GM06990 (cell line): Measurements from ENCODE around the gene BSN.

ENCODE experiments used
- DNase-seq: peaks from one replicate; pipeline ENCODE4 v3.0.0-alpha.2; 2011; ENCODE audit not compliant: insufficient read length; ENCODE audit errors: extremely low read depth
- H3K27me3 ChIP-seq: replicated peaks from 2 replicates; pipeline ENCODE4 v1.6.0; 2011; ENCODE audit warnings: low read length; ENCODE audit not compliant: control insufficient read depth, insufficient read depth
- H3K36me3 ChIP-seq: 2 replicates; pipeline ENCODE4 v1.5.1; 2011; ENCODE audit warnings: low read length; ENCODE audit not compliant: control insufficient read depth, insufficient read depth
- H3K4me3 ChIP-seq: replicated peaks from 2 replicates; pipeline ENCODE4 v1.5.1; 2011; ENCODE audit warnings: low read depth, mild to moderate bottlenecking, control low read depth, low read length
- TF ChIP-seq, protein P1 (sequence below): IDR thresholded peaks from 2 replicates; pipeline ENCODE4 v1.5.1; 2011; ENCODE audit warnings: low read length, control low read depth, mild to moderate bottlenecking, inconsistent platforms; ENCODE audit not compliant: insufficient read depth, poor library complexity, severe bottlenecking

BSN gene

GRCh38 chr3:49512781-49513355, 41.4 kb upstream of the BSN start:
- no peaks in the 10 kb centered on the region for H3K27me3 ChIP-seq
- no peak for DNase-seq
- H3K4me3 ChIP-seq: no peak overlapping the region
- TF ChIP-seq, protein P1, sequence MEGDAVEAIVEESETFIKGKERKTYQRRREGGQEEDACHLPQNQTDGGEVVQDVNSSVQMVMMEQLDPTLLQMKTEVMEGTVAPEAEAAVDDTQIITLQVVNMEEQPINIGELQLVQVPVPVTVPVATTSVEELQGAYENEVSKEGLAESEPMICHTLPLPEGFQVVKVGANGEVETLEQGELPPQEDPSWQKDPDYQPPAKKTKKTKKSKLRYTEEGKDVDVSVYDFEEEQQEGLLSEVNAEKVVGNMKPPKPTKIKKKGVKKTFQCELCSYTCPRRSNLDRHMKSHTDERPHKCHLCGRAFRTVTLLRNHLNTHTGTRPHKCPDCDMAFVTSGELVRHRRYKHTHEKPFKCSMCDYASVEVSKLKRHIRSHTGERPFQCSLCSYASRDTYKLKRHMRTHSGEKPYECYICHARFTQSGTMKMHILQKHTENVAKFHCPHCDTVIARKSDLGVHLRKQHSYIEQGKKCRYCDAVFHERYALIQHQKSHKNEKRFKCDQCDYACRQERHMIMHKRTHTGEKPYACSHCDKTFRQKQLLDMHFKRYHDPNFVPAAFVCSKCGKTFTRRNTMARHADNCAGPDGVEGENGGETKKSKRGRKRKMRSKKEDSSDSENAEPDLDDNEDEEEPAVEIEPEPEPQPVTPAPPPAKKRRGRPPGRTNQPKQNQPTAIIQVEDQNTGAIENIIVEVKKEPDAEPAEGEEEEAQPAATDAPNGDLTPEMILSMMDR: no peak
- peaks cover 16% of the 10 kb centered on the region for H3K36me3 ChIP-seq

DNA sequence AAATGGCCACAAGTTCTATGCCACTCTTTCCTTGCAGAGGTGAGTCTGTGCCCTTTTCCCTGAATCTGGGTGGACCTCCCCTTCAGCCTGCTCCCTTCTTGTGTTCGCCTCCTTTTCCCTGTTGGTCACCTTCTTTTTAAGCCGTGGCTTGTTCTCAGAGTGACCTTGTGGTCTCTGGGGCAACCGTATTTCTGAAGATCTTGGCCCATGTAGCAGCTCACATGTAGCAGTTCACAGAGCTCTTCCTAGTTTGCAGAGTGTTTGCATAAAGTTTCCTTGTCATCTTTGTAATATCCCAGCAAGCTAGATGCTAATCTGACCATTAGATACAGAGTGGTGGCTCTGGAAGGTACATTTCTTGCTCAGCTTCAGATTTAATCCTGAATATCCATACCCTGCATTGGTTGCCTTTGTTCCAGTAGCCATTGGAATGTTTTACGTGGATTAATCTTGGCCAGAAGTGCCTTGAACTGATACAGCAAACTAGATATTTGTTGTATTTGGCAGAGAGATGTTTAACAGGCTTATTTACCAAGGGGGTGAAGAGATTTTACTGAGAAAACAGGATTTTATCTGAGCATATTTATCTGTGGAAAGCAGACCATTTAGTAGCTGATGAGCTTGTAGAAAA, 40.7 kb upstream of the BSN start:
- TF ChIP-seq, protein P1: no peak
- H3K36me3 ChIP-seq: peaks cover 21% of the 10 kb centered on the region
- DNase-seq: no peak
- H3K4me3 ChIP-seq: no peak overlapping the region
- H3K27me3 ChIP-seq: no peaks in the 10 kb centered on the region

- TF ChIP-seq, protein P1: no peak
- no peak for DNase-seq
- H3K4me3 ChIP-seq: no peak overlapping the region
- H3K27me3 ChIP-seq: no peaks in the 10 kb centered on the region
- peaks cover 14% of the 10 kb centered on the region for H3K36me3 ChIP-seq
Measured at GRCh38 chr3:49518016-49518415, 36.3 kb upstream of the BSN start.

DNA sequence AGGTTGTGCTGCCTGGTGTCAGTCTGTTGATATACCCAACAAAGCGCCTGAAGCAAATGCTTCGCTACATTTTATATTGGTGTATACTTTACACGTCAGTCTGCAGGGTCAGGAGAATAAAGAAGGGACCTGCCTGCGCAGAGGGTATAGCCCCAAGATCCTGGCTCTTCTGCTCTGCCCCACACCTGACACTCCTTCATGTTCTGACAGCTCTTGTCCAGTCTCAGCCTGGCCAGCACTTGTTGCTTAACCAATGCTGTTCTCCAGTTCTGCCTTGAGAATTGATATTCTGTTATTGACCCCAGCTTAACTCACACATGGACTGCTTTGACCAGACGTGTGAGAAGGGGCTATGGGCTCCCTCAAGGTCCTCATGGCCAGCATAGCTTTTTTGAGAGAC, 35.8 kb upstream of the BSN start:
- Histone ChIP-seq H3K36me3 (peaks cover 11% of the 10 kb centered on the region), H3K4me3 (no peak overlapping the region), H3K27me3 (no peaks in the 10 kb centered on the region)
- TF ChIP-seq, protein P1: no peak
- no peak for DNase-seq

GRCh38 chr3:49519296-49519695, 35.0 kb upstream of the BSN start:
- TF ChIP-seq, protein P1: no peak
- H3K36me3 ChIP-seq: peaks cover 11% of the 10 kb centered on the region
- no peak overlapping the region for H3K4me3 ChIP-seq
- no peaks in the 10 kb centered on the region for H3K27me3 ChIP-seq
- DNase-seq: no peak
